Nephron (organoid): Measurements from ENCODE around the gene WDR45B.
A peak's percentile ranks its signal among the peaks of the same experiment; 100 is the strongest.

ENCODE experiments used
- H3K27ac Mint-ChIP-seq, 3 experiments: 2 replicates each; pipeline ENCODE4 v1.8.0; 2020; ENCODE audit warnings: mixed read lengths in 3 of 3, mild to moderate bottlenecking in 2 of 3, moderate library complexity in 1 of 3
- H3K27me3 Mint-ChIP-seq: 2 replicates; pipeline ENCODE4 v1.8.0; 2021; ENCODE audit warnings: low read depth, mild to moderate bottlenecking, moderate library complexity, mixed read lengths
- H3K36me3 Mint-ChIP-seq: 2 replicates; pipeline ENCODE4 v1.8.0; 2020; ENCODE audit warnings: low read depth, mixed read lengths
- H3K4me1 Mint-ChIP-seq: 2 replicates; pipeline ENCODE4 v1.8.0; 2020; ENCODE audit warnings: mixed read lengths
- H3K4me3 Mint-ChIP-seq, 3 experiments: 2 replicates each; pipeline ENCODE4 v1.8.0; 2020; ENCODE audit warnings: mild to moderate bottlenecking in 3 of 3, mixed read lengths in 3 of 3, moderate library complexity in 2 of 3
- H3K9me3 Mint-ChIP-seq: 2 replicates; pipeline ENCODE4 v1.8.0; 2020; ENCODE audit warnings: mixed read lengths
- CTCF ChIP-seq, 3 experiments: fragments of 200-600 bp; sonication (generic); IDR thresholded peaks; one replicate each; pipeline ENCODE4 v1.5.0; 2021; ENCODE audit warnings: antibody characterized with exemption in 3 of 3; ENCODE audit not compliant: unreplicated experiment in 3 of 3

Gene WDR45B

GRCh38 chr17:82592767-82593589, 55.3 kb downstream of the WDR45B start:
- Mint-ChIP-seq H3K4me3 (peak overlapping the region; percentile 82 to 85 (median 83)), H3K9me3 (no peaks in the 10 kb centered on the region), H3K4me1 (peaks cover 13% of the 10 kb centered on the region), H3K36me3 (peaks cover 28% of the 10 kb centered on the region), H3K27me3 (no peaks in the 10 kb centered on the region), H3K27ac (peak overlapping the region; percentile 90 to 95 (median 90))
- TF ChIP-seq CTCF (IDR thresholded peaks at IDR 0.05; ENCODE audit: unreplicated experiment in 3 of 3) = no peak

- TF ChIP-seq CTCF (IDR thresholded peaks at IDR 0.05; ENCODE audit: unreplicated experiment in 3 of 3) = no peak
Observed at GRCh38 chr17:82592289-82592766, 55.9 kb downstream of the WDR45B start.

GRCh38 chr17:82590881-82591539, 57.2 kb downstream of the WDR45B start:
- no peak overlapping the region for H3K27ac Mint-ChIP-seq
- no peaks in the 10 kb centered on the region for H3K27me3 Mint-ChIP-seq
- no peak for TF ChIP-seq CTCF (IDR thresholded peaks at IDR 0.05; ENCODE audit: unreplicated experiment in 3 of 3)
- no peaks in the 10 kb centered on the region for H3K9me3 Mint-ChIP-seq
- H3K4me3 Mint-ChIP-seq = no peak overlapping the region
- H3K4me1 Mint-ChIP-seq = peaks cover 13% of the 10 kb centered on the region
- peaks cover 27% of the 10 kb centered on the region for H3K36me3 Mint-ChIP-seq

More at GRCh38 chr17:82592289-82592766, 55.9 kb downstream of the WDR45B start:
- H3K4me3 Mint-ChIP-seq = peak overlapping the region; percentile 27 to 83 (median 82)
- H3K9me3 Mint-ChIP-seq = no peaks in the 10 kb centered on the region
- peak overlapping the region; percentile 90 to 95 (median 90) for H3K27ac Mint-ChIP-seq
- peaks cover 29% of the 10 kb centered on the region for H3K36me3 Mint-ChIP-seq
- H3K4me1 Mint-ChIP-seq = peaks cover 13% of the 10 kb centered on the region
- no peaks in the 10 kb centered on the region for H3K27me3 Mint-ChIP-seq

- Mint-ChIP-seq H3K4me3 (no peak overlapping the region), H3K27me3 (no peaks in the 10 kb centered on the region), H3K36me3 (peaks cover 32% of the 10 kb centered on the region), H3K4me1 (peaks cover 13% of the 10 kb centered on the region), H3K9me3 (no peaks in the 10 kb centered on the region), H3K27ac (peak overlapping the region in 1 of 3 experiments; percentile 38)
- TF ChIP-seq CTCF (IDR thresholded peaks at IDR 0.05; ENCODE audit: unreplicated experiment in 3 of 3) = no peak
Observed at GRCh38 chr17:82590216-82590615, 58.0 kb downstream of the WDR45B start.

- Mint-ChIP-seq H3K27ac (peak overlapping the region in 1 of 3 experiments; percentile 38), H3K9me3 (no peaks in the 10 kb centered on the region), H3K4me3 (no peak overlapping the region), H3K36me3 (peaks cover 33% of the 10 kb centered on the region), H3K4me1 (peaks cover 17% of the 10 kb centered on the region), H3K27me3 (no peaks in the 10 kb centered on the region)
- no peak for TF ChIP-seq CTCF (IDR thresholded peaks at IDR 0.05; ENCODE audit: unreplicated experiment in 3 of 3)
Observed at GRCh38 chr17:82589851-82590180, 58.4 kb downstream of the WDR45B start.
